Fibroblast of skin of scalp (primary cell): Measurements from ENCODE around the gene DNAJA2.
"Not testable (repeated sequence)": the region's sequence is repeated elsewhere in the genome, so short reads cannot be mapped to it uniquely, and the experiment has no call there.

ENCODE experiments used
- DNase-seq: peaks from one replicate; pipeline ENCODE4 v3.0.0-alpha.2; 2013

DNAJA2 gene

GRCh38 chr16:46975165-46975564 lies 1.7 kb upstream of the DNAJA2 start:
- no peak for DNase-seq

- DNase-seq = peak; percentile 17
Observed at GRCh38 chr16:46974352-46974751, 878 bp upstream of the DNAJA2 start.

- no peak for DNase-seq
Observed at GRCh38 chr16:46973996-46974324, 486 bp upstream of the DNAJA2 start.

- peak; percentile 9 for DNase-seq
Observed at GRCh38 chr16:46972429-46973206, 856 bp downstream of the DNAJA2 start.

GRCh38 chr16:46971271-46971670 lies 2.2 kb downstream of the DNAJA2 start:
- no peak for DNase-seq

DNA sequence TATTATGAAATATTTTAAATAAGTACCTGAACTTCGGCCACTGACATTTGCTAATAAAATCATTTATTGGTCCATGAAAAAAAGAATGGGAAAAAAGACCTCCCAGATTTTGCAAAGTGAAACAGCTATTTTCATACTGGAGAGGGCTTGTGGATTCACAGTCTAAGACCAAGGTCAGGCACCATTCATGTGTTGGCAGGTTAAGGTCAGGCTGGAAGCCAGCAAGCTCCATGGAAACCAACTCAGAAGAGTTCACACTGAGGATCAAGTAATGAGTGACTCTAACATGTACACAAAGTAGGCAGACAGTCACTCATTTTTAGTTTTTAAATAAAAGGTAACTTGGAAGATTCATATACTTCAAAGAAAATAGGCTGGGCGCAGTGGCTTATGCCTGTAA lies 3.4 kb downstream of the DNAJA2 start:
- DNase-seq = no peak

- DNase-seq = no peak
Observed at GRCh38 chr16:46968063-46968435, 5.4 kb downstream of the DNAJA2 start.

- no peak for DNase-seq
Observed at GRCh38 chr16:46962629-46963028, 10.8 kb downstream of the DNAJA2 start.

DNA sequence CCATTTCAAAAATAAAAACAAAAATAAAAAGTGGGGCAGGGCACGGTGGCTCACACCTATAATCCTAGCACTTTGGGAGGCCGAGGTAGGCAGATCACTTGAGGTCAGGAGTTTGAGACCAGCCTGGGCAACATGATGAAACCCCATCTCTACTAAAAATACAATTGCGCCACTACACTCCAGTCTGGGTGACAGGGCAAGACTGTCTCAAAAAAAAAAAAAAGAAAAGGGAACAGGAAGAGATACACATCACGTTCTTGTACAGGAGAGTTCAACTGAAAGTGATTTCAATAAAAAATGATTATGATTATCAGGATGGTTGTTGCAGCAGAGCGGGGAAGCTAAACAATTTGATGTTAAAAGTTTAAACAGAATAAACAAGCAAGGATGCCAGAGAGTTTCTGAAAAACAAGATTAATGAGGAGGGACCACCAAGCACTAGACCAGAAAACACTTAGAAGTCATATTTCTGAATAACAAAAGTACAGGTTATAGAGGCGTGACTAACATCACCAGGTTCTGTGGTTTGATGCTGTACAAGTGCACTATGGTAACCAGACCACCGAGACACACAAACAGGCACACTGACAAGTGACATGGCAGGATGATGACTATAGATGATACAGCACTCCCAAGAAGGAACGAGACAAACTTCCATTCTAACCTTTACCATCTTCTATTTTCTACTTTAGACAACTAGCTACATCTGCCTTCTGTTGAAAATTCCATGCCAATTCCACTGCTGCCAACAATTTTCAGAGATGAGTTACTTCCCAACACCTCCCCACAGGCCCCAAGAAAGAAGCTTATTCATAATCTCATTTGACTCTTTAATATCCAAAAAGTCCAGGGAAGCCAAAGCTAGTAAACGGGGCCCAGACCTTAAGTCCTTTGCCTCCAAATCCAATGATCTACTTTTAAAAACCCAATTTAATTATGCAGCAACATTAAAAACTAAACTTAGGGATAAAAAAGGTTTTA lies 11.8 kb downstream of the DNAJA2 start:
- no peak for DNase-seq

GRCh38 chr16:46954562-46954961 lies 18.9 kb downstream of the DNAJA2 start:
- no peak for DNase-seq

DNA sequence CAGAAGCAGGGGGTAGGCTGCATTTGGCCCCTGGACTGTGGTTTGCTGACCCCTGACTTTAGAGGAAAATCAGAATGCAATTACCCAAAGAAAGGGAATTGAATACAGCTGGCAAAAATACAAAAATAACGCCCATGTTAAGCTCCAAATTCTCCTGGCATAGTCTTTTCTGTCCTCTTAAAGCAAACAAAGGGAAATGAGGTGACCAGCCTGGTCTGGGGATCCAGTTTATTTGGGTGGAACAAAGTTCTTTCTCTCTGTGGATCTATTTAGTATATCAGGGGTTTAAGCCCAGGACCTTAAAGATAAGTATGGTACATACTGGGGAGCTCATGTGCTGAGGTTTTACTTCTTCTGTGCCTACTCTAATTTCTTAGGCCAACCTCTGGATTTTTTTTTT lies 23.5 kb downstream of the DNAJA2 start:
- no peak for DNase-seq

- DNase-seq = no peak
Observed at GRCh38 chr16:46949241-46949892, 24.1 kb downstream of the DNAJA2 start.

DNA sequence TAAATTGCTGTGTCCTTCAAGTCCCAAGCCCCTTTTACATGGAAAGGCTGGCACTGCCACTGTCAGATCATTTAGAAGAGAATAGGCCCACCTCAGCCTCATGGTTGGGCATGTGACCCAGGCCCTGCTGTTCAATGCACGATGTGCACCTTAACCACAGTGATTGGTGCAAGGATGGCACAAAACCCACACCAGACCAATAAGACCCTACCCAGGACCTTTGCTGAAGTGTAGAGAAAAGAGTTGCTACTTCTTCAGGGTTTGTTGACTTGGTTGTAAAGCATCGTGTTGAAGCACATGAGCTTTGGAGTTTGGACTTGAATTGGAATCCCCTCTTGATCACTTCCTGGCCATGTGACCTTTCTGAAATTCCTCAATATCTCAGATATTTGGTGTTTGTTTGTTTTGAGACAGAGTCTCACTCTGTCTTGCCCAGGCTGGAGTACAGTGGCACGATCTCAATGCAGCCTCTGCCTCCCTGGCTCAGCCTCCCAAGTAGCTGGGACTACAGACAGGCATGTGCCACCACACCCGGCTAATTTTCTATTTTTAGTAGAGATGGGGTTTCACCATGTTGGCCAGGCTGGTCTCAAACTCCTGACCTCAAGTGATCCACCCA lies 24.8 kb downstream of the DNAJA2 start:
- DNase-seq = no peak

GRCh38 chr16:46947900-46948547 lies 25.4 kb downstream of the DNAJA2 start:
- peak; percentile 31 for DNase-seq

DNA sequence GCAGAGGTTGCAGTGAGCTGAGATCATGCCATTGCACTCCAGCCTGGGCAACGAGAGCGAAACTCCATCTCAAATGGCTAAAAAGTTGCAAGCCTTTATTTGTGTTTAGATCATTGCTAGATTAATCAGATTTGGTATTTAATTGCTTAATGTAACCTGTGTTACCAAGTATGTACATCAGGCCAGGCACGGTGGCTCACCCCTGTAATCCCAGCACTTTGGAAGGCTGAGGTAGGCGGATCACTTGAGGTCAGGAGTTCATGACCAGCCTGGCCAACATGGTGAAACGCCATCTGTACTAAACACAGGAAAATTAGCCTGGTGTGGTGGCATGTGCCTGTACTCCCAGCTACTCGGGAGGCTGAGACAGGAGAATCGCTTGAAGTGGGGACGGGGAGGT lies 28.8 kb downstream of the DNAJA2 start:
- DNase-seq = not testable (repeated sequence)

DNA sequence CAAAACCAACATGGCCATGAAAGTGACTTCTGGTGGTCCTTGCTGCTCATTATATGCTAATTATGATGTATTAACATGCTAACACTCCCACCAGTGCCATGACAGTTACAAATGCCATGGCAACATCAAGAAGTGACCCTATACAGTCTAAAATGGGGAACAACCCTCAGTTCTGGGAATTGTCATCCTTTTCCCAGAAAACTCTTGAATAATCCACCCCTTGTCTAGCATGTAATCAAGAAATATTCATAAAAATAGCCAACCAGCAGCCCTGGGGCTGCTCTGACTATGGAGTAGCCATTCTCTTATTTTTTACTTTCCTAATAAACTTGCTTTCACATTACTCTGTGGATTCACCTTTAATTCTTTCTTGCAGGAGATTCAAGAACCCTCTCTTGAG lies 35.9 kb downstream of the DNAJA2 start:
- DNase-seq = no peak

- DNase-seq = peak; percentile 14
Observed at GRCh38 chr16:46932802-46933201, 40.7 kb downstream of the DNAJA2 start.

GRCh38 chr16:46930861-46931260 lies 42.6 kb downstream of the DNAJA2 start:
- no peak for DNase-seq

DNA sequence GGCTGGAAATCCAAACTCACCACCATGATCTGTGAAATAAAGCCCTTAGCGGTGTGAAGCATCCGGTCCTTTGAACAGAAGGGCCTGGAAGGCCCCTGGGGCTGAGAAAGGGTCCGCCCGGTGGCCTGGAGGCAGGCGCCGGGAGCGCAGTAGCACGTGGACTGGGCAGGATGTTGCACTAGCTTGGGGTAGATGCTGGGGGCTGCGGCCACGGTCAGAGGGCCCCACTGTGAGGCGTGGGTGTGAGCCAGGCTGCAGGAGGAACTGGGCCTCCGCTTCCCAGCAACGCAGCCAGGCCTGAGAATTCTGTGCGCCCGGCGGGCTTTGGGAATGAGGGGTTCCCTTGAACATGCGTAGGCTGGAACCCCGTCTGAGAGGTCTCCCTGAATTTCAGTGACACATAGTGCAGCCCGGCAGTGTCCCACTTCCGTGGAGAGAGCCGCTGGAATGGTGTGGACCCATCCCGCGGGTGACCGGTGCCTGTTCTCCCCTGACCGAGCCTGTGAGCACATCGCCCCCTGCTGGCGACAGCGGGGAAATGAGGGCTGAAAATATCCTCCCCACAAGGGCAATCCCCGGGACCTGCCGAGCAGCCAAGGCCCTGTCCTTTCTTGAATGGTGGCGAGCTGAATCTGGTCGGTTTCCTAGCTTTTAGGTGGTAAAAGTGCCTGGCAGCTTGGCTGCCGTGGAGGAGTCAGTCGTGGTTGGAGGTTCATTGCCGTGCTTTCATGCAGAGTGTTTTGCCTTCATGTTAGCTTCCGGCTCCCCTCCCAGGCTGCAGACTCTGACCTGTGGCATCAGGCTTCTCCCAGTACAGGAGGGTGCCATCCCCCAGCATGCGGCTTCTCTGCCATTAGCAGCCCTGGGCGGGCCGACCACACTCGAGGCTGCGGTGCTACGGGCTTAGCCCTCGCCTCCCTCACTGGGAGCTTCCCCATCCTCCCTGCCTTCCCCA lies 43.8 kb downstream of the DNAJA2 start:
- peak; percentile 50 for DNase-seq

DNA sequence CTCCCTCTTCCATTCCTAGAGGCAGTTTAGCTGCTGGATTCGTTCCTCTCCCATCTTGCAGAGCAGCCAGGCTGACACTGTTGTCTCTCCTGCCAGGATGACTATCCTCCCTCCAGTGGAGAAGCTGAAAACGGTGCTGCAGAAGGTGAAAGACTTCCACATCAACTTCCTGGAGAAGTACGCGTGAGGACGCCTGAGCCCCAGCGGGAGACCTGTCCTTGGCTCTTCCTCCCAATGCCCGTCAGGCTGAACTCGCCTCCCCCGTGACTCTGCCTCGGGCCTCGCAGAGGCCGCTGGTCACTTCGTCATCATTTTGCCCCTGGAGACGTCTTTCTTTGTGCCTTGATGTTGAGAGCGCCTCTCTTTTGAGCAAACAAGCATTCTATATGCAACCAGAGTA lies 44.7 kb downstream of the DNAJA2 start:
- DNase-seq = no peak

DNA sequence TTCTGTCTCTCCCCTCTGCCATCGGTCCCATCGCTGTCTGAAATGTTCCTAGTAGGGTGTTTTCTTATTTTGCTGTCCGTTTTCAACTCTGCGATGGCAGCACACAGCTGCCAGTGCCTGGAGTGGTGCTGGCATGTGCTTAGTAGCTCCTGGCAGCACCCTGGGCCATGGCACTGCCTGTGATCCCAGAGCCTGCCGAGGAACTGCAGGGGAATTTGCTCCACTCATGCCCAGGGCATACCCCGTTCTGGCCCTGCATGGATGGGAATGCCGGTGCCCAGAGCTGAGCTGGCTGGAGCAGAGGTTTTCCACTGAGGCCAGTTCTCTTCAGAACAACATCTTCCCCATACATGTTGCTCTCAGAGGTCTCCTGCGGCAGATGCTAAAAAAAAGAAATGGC lies 46.2 kb downstream of the DNAJA2 start:
- DNase-seq = no peak
